GM18868 (cell line): ENCODE data around the gene RERGL.
"Not testable (repeated sequence)": the region's sequence is repeated elsewhere in the genome, so short reads cannot be mapped to it uniquely, and the experiment has no call there.

Source experiments
- ATAC-seq: cut with Tn5 transposase; IDR thresholded peaks from one replicate; pipeline ENCODE4 v1.9.1; 2021; ENCODE audit warnings: mild to moderate bottlenecking, moderate library complexity; ENCODE audit not compliant: unreplicated experiment

RERGL gene, protein sequence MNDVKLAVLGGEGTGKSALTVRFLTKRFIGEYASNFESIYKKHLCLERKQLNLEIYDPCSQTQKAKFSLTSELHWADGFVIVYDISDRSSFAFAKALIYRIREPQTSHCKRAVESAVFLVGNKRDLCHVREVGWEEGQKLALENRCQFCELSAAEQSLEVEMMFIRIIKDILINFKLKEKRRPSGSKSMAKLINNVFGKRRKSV

DNA sequence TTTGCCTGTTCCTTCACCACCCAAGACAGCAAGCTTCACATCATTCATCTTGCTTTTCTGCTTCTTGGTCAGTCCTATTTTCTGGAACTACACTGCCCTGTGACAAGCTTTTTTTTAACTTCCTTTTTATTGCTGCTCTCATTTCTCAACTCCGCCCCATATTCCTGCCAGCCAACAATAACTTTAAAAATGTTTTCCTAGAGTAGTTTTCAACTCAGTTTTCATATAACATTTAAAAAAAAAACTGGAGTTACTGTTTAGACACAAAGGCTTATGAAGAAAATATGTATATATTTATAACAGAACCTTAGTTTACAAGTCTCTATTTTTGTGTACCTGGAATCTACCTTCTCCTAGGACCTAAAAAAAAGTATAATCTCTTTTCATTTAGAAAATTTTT, at the start of gene RERGL:
TSS of gene RERGL (minus strand) at position 101 of the 400 bp plus-strand sequence. CDS start at position 48, 53 bp downstream.
- no peak for ATAC-seq

DNA sequence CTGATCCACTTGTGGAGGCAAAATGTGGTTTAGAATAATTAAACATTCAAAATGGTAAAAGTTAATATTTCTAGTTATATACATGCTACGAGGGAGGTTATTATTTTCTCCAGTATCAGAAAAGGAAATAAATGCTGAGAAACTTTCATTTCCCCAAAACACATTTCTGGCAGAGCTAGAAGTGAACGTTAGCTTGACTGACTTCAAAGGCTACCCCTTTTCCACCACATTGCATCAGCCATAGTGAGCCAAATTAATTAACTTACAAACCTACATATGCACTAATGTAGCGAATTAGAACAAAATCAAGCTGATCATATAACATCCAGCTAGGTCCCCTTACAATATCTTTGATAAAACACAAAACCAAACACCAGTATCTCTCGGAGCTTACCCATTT, 49.3 kb upstream of the RERGL start:
- ATAC-seq, result no peak

DNA sequence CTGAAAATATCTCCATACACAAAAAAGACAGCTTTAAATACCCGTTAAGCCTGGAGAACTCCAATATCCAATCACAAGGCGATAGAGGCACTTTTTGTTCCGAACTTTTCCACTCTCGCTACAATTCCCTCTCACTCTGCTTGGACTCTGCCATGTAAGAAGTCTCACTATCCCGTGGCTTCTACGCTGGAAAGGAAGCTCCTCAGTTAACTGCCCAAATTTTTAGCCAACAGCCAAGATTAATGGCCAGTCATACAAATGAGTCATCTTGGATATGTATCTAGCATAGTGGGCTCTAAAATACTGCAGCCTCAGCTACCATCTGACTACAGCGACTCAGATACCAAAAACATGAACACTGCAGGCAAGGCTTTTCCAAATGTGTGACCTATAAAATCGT, 45.5 kb upstream of the RERGL start:
- ATAC-seq, result no peak

DNA sequence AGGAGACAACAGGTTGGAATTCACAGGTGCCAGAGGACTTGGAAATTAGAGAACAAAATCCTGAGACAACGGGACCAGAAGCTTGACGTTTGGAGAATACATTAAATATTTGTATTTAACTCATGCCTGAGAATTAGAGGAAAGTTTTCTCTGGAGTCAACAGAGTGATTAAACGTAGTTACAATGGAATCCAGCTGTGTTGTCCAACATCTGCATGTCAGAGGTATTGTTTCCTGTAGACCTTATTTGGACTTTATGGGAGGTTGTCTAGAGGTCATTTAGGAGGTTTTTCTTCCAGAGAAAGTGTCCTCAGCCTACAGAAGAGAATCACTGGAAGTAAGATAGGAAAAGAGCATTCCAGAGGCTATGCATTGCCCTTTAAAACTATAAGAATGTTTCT, 45.1 kb upstream of the RERGL start:
- no peak for ATAC-seq

DNA sequence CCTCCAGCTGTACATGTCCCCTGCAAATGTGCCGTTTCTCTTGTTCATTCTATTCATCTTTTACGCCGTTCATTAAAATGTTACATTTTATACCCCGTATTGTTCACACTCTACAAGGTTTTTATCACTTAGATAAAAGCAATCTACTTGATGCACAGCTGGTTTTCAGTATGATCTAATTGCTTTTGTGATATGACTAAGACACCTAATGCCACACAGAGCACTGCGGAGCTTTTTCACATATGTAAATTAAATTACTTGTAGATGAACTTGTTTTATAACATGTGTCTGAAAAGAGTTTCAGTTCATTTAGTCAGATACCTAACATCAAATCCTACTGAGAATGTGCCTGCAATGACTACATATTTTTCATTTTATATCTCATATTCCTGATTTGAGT, 40.9 kb upstream of the RERGL start:
- peak; percentile 60 for ATAC-seq

DNA sequence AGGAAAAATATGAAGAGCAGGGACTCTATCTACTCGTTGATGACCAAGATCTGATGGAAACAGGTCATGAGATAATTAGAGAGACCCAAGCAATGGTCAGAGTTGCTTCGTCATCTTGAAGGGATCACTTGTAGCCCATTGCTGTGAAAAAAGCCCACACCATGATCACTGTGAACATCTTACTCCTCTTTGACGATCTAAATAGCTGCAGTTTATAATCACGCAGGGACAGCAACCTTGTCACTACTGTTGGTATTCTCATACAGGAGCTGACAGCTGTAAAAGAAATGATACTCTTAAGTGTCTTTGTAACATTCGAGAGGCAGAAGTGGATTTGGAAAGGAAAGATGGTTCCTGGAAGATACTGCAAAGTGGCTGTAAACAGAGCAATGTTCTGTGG, 33.7 kb upstream of the RERGL start:
- ATAC-seq, result no peak

DNA sequence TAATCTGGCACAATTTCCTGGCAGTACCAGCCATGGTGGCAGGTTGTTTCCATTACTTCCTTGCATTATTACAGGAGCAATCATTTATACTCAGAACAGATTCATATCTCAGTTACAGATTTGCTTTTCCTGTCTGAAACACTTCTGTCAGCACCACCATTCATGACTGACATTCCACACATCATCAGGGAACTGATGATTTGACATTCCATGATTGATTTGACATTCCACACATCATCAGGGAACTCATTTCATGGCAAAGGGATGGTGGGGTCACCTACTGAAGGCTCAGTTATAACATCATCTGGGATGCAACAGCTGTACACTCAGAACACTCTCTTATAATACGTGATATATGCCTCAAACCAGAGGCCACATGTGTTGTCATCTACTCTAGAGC, 30.9 kb upstream of the RERGL start:
- ATAC-seq, result no peak

DNA sequence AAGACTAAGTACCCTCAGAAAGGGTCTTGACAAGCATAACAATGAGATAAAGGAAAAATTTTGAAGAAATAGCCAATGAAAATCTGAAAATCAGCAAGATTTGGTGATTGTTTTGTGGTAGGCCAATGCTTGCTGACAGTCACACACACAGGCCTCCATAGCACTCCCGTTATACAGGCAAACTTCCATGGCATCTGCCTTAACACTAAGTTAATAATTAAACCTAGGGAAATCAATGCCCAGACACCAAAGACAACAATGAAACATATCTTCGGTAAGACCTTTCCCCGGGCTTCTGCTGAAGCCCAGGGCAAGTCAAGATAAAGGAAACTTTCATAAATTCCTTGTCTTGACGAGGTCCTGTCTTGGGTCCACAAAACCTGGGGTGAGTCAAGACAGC, 18.6 kb upstream of the RERGL start:
- no peak for ATAC-seq

DNA sequence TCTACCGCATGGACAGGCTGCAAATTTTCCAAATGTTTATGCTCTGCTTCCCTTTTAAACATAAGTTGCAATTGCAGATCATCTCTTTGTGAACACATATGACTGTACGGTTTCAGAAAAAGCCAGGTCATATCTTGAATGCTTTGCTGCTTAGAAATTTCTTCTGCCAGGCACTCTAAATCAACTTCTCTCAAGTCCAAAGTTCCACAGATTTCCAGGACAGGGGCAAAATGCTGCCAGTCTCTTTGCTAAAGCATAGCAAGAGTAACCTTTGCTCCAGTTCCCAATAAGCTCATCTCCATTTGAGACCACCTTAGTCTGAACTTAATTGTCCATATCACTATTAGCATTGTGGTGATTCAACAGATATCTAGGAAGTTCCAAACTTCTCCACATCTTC, 13.6 kb upstream of the RERGL start:
- no peak for ATAC-seq

DNA sequence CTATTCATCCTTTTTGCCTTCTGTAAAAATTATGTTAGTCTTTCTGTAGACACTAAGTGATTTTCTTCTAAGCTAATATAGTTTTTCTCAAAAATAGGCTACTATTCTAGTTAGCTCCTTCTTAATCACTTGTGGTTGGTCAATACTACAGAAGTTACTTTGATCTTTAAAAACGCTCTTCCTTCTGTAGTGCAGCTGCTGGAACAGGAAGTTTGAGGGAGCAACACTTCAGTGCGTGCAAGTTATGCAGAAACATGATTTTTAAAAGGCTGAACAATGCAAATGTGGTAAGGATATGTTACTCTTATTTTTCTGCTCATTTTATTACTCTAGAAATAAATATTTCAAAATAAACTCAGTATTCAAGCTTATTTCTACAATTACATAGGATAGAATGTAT, 11.1 kb upstream of the RERGL start:
- ATAC-seq, result no peak

DNA sequence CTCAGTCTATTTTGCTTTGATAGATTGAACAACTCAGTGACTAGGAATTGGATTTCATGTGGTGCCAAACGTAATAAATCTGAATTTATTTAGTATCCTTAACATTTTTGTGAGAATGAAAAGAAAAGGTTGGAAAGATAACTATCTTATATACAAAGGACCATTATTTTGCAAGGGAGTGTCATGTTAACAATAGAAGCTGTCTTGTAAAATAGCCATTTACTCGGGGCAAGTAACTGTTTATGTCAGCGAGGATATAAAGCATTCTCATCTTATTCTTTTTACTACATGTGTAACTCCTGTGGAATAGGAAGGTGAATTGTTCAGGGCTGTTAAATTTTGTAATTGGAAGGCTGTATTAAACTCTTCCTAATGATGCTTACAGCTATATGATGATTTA, 5.9 kb downstream of the RERGL start:
- ATAC-seq, result no peak

DNA sequence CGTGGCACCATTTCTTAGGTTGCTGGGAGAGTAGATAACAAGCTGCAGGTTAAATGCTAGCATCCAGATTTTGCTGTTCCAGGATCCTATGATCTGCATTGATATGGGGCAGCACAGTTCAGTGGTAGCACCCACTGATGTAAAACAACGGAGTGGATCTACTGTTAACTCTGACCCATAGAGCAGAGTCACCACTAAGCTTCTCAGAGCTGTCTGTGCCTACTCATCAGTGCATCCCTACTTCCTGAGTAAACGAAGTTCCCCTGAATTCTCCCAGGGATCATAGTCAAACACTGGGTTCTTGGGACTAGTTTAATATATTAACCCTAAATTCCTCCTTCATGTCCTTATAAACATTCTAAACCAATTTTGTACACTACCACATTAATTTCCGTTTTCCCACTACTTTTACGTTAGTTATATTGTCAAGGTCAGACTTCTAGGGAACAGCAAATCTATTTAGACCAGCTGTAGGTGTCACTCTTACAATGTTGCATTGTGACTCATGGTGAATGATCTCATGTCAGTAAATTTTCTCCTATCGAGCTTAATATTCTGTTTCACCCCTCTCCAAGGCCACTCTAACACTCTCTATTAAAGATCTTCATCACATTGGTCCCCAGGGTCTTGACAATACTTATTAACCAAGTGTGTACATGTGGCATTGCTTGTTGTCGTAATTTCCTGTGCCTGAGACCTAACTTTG, 10.3 kb downstream of the RERGL start:
- ATAC-seq, result no peak

DNA sequence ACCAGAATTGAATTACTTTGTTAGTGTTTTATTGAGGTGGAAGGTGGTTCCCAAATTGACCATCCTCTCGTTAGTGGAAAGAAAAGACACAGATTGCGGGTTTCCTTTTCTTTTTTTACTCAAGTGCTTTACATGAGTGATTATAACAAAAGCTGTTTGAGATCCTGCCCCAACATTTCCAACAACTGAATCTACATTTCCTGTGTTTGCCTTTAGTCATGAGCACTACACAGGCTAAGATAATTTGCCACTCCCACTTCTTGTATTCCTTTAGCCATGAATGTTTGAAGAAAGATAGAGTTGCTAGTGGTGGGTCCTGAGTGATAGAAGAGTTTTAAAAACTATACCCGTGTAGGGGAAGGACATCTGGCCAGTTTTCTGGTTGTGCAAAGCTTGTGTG, 16.0 kb downstream of the RERGL start:
- ATAC-seq, result no peak

DNA sequence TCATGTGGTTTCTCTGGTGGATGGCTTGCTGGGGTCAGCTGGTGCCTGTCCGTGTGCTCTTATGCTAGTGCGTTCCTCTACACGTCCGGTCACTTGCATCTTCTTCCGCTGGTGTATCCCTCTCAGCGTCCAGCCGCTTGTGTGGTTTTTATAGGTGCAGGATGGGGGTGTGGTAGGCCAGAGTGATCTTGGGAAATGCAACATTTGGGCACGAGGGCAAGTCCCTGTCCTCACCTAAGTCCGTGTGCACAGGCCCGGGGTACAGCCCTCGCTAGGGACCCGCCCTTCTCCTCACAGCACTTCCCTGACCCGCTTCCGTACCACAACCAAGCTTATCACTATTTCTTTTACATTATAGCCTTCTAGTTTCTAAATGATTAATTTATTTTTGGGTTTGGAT, 17.3 kb downstream of the RERGL start:
- ATAC-seq, result no peak

DNA sequence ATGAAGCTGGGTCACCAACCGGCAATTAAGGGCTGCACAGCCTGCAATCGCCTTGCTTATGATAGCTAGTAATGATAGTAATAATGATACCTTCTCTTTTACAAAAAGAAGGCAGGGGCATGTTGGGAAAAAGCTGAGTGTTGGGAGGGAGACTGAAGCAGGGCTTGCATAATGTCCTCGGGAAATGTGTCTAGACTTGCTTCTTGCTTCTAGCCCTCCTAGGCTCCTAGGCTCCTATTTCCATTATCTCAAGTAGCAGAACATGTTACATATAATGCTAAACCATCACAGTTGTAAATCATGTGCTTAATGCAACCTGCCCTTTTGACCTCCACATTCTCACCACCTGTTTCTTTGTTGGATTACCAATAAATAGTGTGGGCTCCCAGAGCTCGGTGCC, 18.7 kb downstream of the RERGL start:
- ATAC-seq, result no peak

DNA sequence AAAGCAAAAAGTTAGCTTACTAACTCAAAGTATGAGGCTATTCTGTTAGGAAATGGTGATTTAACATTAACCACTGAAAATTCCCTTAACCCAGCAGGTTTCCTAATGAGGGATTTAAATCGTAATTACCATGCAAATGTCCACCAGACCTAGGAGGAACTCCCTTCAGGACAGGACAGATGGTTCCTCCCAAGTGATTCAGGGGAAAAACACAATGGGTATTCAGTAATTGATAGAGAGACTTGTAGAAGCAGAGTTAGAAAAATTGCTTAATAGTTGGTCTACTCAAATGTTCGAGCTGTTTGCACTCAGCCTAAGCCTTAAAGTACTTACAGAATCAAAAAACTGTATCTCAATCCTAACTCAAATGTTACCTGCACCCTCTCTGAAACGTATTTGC, 21.6 kb downstream of the RERGL start:
- no peak for ATAC-seq

DNA sequence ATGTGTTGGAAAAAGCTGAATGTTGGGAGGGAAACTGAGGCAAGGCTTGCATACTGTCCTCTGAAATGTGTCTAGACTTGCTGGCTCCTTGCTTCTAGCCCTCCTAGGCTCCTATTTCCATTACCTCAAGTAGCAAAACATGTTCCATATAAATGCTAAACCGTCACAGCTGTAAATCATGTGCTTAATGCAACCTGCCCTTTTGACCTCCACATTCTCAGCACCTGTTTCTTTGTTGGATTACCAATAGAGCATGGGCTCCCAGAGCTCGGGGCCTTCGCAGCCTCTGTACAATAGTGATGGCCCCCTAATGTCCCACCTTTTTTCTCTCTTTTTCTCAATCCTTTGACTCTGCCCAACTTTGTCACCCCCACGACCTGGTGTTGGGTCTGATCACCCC, 23.3 kb downstream of the RERGL start:
- ATAC-seq, result no peak

DNA sequence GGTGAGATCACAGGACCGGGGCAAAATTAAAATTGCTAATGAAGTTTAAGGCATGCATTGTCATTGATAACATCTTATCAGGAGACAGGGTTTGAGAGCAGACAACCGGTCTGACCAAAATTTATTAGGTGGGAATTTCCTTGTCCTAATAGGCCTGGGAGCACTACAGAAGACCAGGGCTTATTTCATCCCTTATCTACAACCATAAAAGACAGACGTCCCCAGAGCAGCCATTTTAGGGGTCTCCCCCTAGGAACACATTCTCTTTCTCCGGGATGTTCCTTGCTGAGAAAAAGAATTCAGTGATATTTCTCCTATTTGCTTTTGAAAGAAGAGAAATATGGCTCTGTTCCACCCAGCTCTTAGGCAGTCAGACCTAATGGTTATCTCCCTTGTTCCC, 27.1 kb downstream of the RERGL start:
- not testable (repeated sequence) for ATAC-seq

DNA sequence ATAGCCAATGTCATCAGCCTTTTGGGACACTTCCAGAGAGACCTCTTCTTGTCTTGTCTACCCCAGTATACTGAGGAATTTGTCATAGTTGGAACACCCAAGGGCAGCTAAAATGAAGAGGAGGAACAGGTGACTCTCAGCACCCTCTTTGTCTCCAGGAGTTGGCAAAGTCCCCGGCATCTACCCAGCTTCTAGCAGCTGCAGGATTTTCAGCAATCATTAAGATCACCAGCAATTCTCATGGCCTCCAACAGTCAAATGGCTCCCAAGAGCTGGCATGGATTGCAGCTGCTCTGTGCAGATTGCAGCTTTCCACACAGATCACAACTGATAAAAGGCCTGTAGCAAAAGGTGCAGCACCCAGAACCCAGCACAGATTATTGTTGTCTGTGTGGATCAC, 32.9 kb downstream of the RERGL start:
- ATAC-seq, result no peak

DNA sequence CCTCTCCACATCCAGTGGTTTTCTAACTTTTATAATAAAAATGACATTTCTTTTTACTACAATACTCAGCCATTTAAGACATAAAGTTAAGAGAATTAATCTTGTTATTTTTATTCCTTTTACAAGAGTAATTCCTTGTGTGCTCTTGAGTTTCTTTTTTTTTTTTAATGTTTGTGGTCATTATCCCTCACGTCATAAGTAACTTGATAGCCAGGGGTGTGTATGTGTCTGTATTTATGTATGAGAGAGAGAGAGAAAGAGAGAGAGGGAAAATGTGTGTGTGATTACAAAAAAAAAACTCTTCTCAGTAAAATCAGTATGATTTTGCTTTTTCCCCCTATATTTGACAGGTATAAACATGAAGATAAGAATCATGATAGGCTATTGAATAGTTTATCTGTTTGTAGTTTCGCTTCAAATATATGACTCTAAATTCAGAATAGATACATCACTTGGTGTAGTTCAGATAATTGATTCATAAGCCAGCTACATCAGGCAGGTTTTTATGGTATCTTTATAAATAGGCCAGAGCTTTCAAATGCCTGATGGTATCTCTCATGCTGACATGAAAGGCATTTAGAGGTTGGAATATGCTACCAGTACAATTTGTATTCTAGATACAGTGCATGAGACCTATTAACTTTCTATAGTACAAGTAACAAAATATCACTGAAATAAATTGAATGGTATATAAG, 34.9 kb downstream of the RERGL start:
- ATAC-seq, result no peak

DNA sequence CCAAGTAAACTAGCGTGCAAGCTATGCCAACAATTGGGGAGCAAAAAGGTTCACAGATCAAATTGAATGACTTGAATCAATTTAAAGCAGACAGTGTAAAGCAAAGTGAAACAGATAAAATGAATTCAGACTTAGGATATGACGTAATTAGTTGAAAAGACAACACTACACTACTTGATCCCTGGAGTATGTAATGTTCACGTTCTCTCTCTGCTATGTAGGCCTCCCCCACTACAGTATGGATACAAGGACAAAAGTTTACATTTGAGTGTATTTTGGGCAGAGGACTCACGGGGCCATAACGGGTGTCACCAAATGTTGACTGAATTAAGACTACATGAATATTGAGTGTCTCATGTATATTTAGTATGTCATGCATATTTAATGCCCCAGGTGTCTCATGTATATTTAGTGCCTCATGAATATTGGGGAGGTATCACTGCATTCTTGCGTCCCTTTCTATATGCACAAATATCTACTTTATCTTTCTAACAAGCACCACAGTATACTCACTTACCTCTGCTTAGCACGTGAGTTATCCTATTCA, 44.5 kb downstream of the RERGL start:
- ATAC-seq, result no peak
